Lower leg skin (tissue), 3 donors: Measurements from ENCODE around the gene NR4A2.

Source experiments
- POLR2A ChIP-seq, 2 donors: fragments of 450-650 bp; IDR thresholded peaks; one replicate each; pipeline ENCODE4 v1.6.1; 2016 to 2017; ENCODE audit warnings: antibody characterized with exemption in 2 of 2, mild to moderate bottlenecking in 1 of 2, moderate library complexity in 1 of 2
- TF ChIP-seq, protein P1 (sequence below), 3 donors: fragments of 450-650 bp; IDR thresholded peaks; one replicate each; pipeline ENCODE4 v1.5.1; 2016; ENCODE audit warnings: antibody characterized with exemption in 3 of 3, mild to moderate bottlenecking in 3 of 3, moderate library complexity in 2 of 3

DNA sequence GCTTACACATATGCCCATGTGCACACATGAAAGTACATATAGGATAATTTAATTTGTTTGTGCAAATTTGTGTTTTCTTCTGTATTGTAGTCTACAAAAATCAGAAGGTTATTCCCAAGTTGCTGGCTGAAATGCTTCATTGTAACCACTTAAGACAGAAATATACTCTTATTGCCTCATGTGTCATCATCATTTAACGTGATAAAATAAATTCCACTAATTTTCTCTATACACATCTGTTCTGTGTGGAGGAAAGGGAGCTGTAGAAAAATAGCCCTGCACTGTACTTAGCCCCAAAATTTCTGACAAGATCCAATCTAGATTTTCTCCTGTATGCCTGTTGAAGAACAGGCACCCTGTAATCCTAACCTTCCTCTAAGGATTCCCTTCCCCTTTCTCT lies 20.4 kb upstream of the NR4A2 start:
- TF ChIP-seq, protein P1, sequence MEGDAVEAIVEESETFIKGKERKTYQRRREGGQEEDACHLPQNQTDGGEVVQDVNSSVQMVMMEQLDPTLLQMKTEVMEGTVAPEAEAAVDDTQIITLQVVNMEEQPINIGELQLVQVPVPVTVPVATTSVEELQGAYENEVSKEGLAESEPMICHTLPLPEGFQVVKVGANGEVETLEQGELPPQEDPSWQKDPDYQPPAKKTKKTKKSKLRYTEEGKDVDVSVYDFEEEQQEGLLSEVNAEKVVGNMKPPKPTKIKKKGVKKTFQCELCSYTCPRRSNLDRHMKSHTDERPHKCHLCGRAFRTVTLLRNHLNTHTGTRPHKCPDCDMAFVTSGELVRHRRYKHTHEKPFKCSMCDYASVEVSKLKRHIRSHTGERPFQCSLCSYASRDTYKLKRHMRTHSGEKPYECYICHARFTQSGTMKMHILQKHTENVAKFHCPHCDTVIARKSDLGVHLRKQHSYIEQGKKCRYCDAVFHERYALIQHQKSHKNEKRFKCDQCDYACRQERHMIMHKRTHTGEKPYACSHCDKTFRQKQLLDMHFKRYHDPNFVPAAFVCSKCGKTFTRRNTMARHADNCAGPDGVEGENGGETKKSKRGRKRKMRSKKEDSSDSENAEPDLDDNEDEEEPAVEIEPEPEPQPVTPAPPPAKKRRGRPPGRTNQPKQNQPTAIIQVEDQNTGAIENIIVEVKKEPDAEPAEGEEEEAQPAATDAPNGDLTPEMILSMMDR (IDR thresholded peaks at IDR 0.05), result no peak
- TF ChIP-seq POLR2A (IDR thresholded peaks at IDR 0.05), result no peak
